PC-3 (cell line): Measurements from ENCODE around the gene CD6. TPM values are rescaled to one million over a fixed set of nuclear protein-coding genes. Genes with fewer than 3 reads are reported as not detected.

Experiments
- ATAC-seq: fragments of 200-7000 bp; cut with Tn5 transposase; 2 replicates; pipeline ENCODE4 v1.9.1; 2020; ENCODE audit warnings: mild to moderate bottlenecking, moderate library complexity
- BruUV-seq: library from RNA; stranded (reverse); fragments of 400-500 nt; replicated peaks from 2 replicates; lab custom pipeline; 2021; lab: Mats Ljungman, UMichigan
- CTCF ChIA-PET: fragments of 300-600 bp; sonication (Branson Sonifier 250); formaldehyde crosslinking; loops from one replicate; lab custom pipeline; 2022; ENCODE audit warnings: antibody characterized with exemption; lab: Charles Lee
- POLR2A ChIA-PET: fragments of 300-600 bp; sonication (Branson Sonifier 250); formaldehyde crosslinking; loops from one replicate; lab custom pipeline; 2022; ENCODE audit warnings: antibody characterized with exemption; ENCODE audit not compliant: unreplicated experiment; lab: Charles Lee
- DNase-seq: peaks from one replicate; pipeline ENCODE4 v3.0.0-alpha.2; 2015
- H2AFZ ChIP-seq: fragments of 300-600 bp; sonication (generic); 2 replicates; pipeline ENCODE4 v1.6.0; 2016; ENCODE audit warnings: antibody characterized with exemption, low read length
- H3F3A ChIP-seq: fragments of 300-600 bp; sonication (generic); one replicate; pipeline ENCODE4 v1.6.0; 2017; ENCODE audit warnings: antibody characterized with exemption, low read length, control low read depth, mild to moderate bottlenecking; ENCODE audit not compliant: unreplicated experiment
- H3K27ac ChIP-seq: fragments of 300-600 bp; sonication (generic); 2 replicates; pipeline ENCODE4 v1.5.1; 2016; ENCODE audit warnings: mild to moderate bottlenecking, low read length
- H3K27me3 ChIP-seq: fragments of 300-600 bp; sonication (generic); 2 replicates; pipeline ENCODE4 v1.6.1; 2016; ENCODE audit warnings: low read length, mixed read lengths
- H3K36me3 ChIP-seq: fragments of 300-600 bp; sonication (generic); 2 replicates; pipeline ENCODE4 v1.6.1; 2016; ENCODE audit warnings: low read depth, mixed run types, low read length, mixed read lengths
- H3K4me1 ChIP-seq: fragments of 300-600 bp; sonication (generic); 2 replicates; pipeline ENCODE4 v1.5.1; 2016; ENCODE audit warnings: low read length; ENCODE audit not compliant: insufficient read depth
- H3K4me2 ChIP-seq: fragments of 300-600 bp; sonication (generic); 2 replicates; pipeline ENCODE4 v1.6.0; 2016; ENCODE audit warnings: low read length
- H3K4me3 ChIP-seq: fragments of 300-600 bp; sonication (generic); 2 replicates; pipeline ENCODE4 v1.5.1; 2016; ENCODE audit warnings: mild to moderate bottlenecking, low read length, mixed read lengths
- H3K79me2 ChIP-seq: fragments of 300-600 bp; sonication (generic); 2 replicates; pipeline ENCODE4 v1.6.1; 2017; ENCODE audit warnings: low read length, mixed read lengths
- H3K9ac ChIP-seq: fragments of 300-600 bp; sonication (generic); 2 replicates; pipeline ENCODE4 v1.6.0; 2016; ENCODE audit warnings: mild to moderate bottlenecking, low read length
- H3K9me2 ChIP-seq: fragments of 300-600 bp; sonication (generic); replicated peaks from 2 replicates; pipeline ENCODE4 v1.6.1; 2016; ENCODE audit warnings: mixed run types, low read length, mixed read lengths
- H3K9me3 ChIP-seq: fragments of 300-600 bp; sonication (generic); 2 replicates; pipeline ENCODE4 v1.6.1; 2016; ENCODE audit warnings: low read length, mixed read lengths
- H4K20me1 ChIP-seq: fragments of 300-600 bp; sonication (generic); 2 replicates; pipeline ENCODE4 v1.6.1; 2016; ENCODE audit warnings: low read length, mixed read lengths
- EZH2 ChIP-seq: fragments of 300-600 bp; sonication (generic); IDR thresholded peaks from one replicate; pipeline ENCODE4 v1.6.1; 2017; ENCODE audit warnings: antibody characterized with exemption, mild to moderate bottlenecking, low read length; ENCODE audit not compliant: unreplicated experiment
- EZH2phosphoT487 ChIP-seq: fragments of 300-600 bp; sonication (generic); IDR thresholded peaks from 2 replicates; pipeline ENCODE4 v1.6.1; 2018; ENCODE audit warnings: mild to moderate bottlenecking, antibody characterized with exemption, low read length, borderline replicate concordance
- intact Hi-C: fragments of 100-400 bp; cut with micrococcal nuclease; formaldehyde crosslinking; loops from 2 replicates; pipeline ENCODE4 v1.9.0; 2023
- total RNA-seq: library from RNA; depleted of rRNA; stranded (reverse); fragments of >200 nt; gene quantifications from 2 replicates; pipeline ENCODE4 v1.2.3, GENCODE V29; 2014
- TF ChIP-seq, protein P1 (sequence below): fragments of 300-600 bp; sonication (generic); conservative IDR thresholded peaks from 2 replicates; pipeline ENCODE4 v1.5.1; 2017; ENCODE audit warnings: antibody characterized with exemption, low read depth, mild to moderate bottlenecking, low read length

CD6 gene
- total RNA-seq, 1 experiment from 2014 or later, result not detected

DNA sequence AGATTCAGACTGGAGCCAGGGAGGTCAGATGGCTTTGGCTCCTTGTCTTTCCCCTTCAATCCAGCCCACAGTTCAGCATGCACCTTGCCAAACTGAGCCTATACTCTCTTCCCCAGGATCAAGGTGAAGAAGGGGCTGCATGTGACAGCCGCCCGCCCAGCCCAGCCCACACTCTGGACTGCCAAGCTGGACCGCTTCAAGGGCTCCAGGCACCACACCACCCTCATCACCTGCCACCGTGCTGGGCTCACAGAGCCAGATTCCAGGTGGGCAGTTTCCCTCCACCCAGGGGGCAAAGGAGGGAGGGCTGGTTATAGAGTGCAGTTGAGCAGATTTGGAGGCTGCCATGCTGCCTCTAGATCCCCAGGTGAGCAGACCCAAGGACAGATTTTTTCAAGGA is 41.1 kb upstream of the CD6 start:
- Histone ChIP-seq H3K9ac (no peak overlapping the region), H3K9me2 (no peaks in the 10 kb centered on the region), H3K4me2 (no peak overlapping the region), H2AFZ (no peak overlapping the region), H3K36me3 (peaks cover 11% of the 10 kb centered on the region; the same call in 1 of the 2 replicates), H3K9me3 (no peaks in the 10 kb centered on the region), H3K4me3 (no peak overlapping the region), H3K79me2 (0 out of 2 replicates have a peak, but pooled peaks cover under 1% of the 10 kb centered on the region), H3K27me3 (no peaks in the 10 kb centered on the region), H4K20me1 (peaks cover 6% of the 10 kb centered on the region; the same call in 1 of the 2 replicates), H3K4me1 (peaks cover 11% of the 10 kb centered on the region), H3F3A (no peaks in the 10 kb centered on the region), H3K27ac (no peak overlapping the region)
- ChIA-PET CTCF (no interaction called here), POLR2A (no interaction called here)
- no TSS peak for BruUV-seq
- intact Hi-C loops, result no loop called here
- no peak for DNase-seq
- TF ChIP-seq EZH2, result no peak
- no peak for TF ChIP-seq EZH2phosphoT487
- TF ChIP-seq, protein P1, sequence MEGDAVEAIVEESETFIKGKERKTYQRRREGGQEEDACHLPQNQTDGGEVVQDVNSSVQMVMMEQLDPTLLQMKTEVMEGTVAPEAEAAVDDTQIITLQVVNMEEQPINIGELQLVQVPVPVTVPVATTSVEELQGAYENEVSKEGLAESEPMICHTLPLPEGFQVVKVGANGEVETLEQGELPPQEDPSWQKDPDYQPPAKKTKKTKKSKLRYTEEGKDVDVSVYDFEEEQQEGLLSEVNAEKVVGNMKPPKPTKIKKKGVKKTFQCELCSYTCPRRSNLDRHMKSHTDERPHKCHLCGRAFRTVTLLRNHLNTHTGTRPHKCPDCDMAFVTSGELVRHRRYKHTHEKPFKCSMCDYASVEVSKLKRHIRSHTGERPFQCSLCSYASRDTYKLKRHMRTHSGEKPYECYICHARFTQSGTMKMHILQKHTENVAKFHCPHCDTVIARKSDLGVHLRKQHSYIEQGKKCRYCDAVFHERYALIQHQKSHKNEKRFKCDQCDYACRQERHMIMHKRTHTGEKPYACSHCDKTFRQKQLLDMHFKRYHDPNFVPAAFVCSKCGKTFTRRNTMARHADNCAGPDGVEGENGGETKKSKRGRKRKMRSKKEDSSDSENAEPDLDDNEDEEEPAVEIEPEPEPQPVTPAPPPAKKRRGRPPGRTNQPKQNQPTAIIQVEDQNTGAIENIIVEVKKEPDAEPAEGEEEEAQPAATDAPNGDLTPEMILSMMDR, result no peak
- no peak for ATAC-seq

DNA sequence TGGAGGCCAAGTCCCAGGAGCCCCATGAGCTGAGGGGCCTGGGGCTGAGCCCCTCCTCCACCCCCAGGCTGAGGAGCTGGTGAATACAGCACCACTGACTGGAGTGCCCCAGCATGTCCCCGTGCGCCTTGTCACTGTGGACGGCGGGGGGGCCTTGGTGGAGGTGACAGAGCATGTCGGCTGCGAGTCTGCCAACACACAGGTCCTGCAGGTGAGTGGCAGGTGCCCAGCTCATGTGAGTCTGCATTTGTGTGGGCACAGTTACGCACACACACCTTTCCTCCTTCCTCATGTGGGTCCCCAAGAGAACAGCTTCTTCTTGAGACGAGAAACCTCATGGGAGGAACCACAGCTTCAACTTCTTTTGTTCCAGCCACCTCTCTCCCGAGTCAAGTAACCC is 39.6 kb upstream of the CD6 start:
- ChIA-PET CTCF (no interaction called here), POLR2A (no interaction called here)
- H3F3A ChIP-seq, result no peaks in the 10 kb centered on the region
- no peak for DNase-seq
- H3K27me3 ChIP-seq, result no peaks in the 10 kb centered on the region
- H3K4me3 ChIP-seq, result no peak overlapping the region
- no peaks in the 10 kb centered on the region for H4K20me1 ChIP-seq
- no peak overlapping the region for H3K4me2 ChIP-seq
- no peak overlapping the region for H3K9ac ChIP-seq
- no peaks in the 10 kb centered on the region for H3K4me1 ChIP-seq
- no peaks in the 10 kb centered on the region for H3K9me3 ChIP-seq
- BruUV-seq, result no TSS peak
- H3K9me2 ChIP-seq, result no peaks in the 10 kb centered on the region
- no peak for ATAC-seq
- no peaks in the 10 kb centered on the region for H3K79me2 ChIP-seq
- intact Hi-C loops, result no loop called here
- peaks cover 11% of the 10 kb centered on the region; the same call in 1 of the 2 replicates for H3K36me3 ChIP-seq
- no peak for TF ChIP-seq EZH2
- TF ChIP-seq EZH2phosphoT487, result no peak
- TF ChIP-seq, protein P1, result no peak
- H3K27ac ChIP-seq, result no peak overlapping the region
- H2AFZ ChIP-seq, result no peak overlapping the region

DNA sequence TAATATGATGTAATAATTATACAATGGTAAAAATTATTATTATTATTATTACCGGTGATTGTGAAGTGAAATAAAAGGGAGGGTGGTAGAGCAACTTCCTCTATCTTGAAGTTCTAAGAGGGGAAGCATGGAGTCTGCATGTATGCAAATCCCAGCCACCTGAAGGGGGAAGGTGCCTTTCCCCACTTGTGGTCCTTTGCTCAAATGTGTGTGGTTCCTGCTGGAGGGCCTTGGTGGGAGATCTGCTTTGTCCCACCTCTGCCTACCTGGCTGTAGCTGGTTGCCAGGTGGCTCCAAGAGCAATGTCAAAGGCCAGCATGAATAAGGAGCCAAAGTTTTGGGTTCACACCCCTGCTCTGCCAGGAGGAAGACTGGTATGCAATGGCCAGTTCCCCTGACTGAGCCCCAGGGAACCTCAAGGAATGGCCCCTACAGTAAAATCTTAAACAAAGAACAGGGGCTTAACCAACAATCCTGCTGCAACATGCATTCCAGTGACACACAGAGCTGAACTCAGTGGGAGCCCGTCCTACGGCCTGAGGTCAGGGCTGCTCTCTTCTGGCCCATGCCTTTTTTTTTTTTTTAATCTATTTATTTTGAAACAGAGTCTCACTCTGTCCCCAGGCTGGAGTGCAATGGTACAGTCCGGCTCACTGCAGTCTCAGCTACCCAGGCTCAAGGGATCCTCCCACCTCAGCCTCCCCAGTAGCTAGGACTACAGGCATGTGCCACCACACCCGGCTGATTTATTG is 38.7 kb upstream of the CD6 start:
- CTCF ChIA-PET, result no interaction called here
- no peaks in the 10 kb centered on the region for H3K79me2 ChIP-seq
- ATAC-seq, result no peak
- no peak overlapping the region for H3K4me3 ChIP-seq
- TF ChIP-seq EZH2, result no peak
- TF ChIP-seq EZH2phosphoT487, result no peak
- TF ChIP-seq, protein P1, result no peak
- no peaks in the 10 kb centered on the region for H3K9me2 ChIP-seq
- no peak overlapping the region for H3K27ac ChIP-seq
- no peak overlapping the region for H3K4me2 ChIP-seq
- H3K36me3 ChIP-seq, result peaks cover 11% of the 10 kb centered on the region; the same call in 1 of the 2 replicates
- no peaks in the 10 kb centered on the region for H3F3A ChIP-seq
- H3K9me3 ChIP-seq, result no peaks in the 10 kb centered on the region
- no peaks in the 10 kb centered on the region for H3K27me3 ChIP-seq
- no TSS peak for BruUV-seq
- POLR2A ChIA-PET, result no interaction called here
- H4K20me1 ChIP-seq, result no peaks in the 10 kb centered on the region
- H3K4me1 ChIP-seq, result no peaks in the 10 kb centered on the region
- H2AFZ ChIP-seq, result no peak overlapping the region
- no peak overlapping the region for H3K9ac ChIP-seq
- intact Hi-C loops, result no loop called here
- DNase-seq, result no peak
